HG02759 (cell line): ENCODE measurements around the gene PCSK6.
"Not testable (repeated sequence)": the region's sequence is repeated elsewhere in the genome, so short reads cannot be mapped to it uniquely, and the experiment has no call there.

ENCODE experiments used
- ATAC-seq: cut with Tn5 transposase; IDR thresholded peaks from one replicate; pipeline ENCODE4 v1.9.1; 2021; ENCODE audit warnings: mild to moderate bottlenecking, moderate library complexity; ENCODE audit not compliant: unreplicated experiment

Gene PCSK6

GRCh38 chr15:101433396-101433795 lies 56.1 kb downstream of the PCSK6 start:
- no peak for ATAC-seq

- ATAC-seq = no peak
Observed at GRCh38 chr15:101432982-101433381, 56.5 kb downstream of the PCSK6 start.

GRCh38 chr15:101431748-101432147 lies 57.8 kb downstream of the PCSK6 start:
- no peak for ATAC-seq

GRCh38 chr15:101431301-101431700 lies 58.2 kb downstream of the PCSK6 start:
- ATAC-seq = no peak

- no peak for ATAC-seq
Observed at GRCh38 chr15:101429646-101430045, 59.9 kb downstream of the PCSK6 start.

- no peak for ATAC-seq
Observed at GRCh38 chr15:101429191-101429590, 60.3 kb downstream of the PCSK6 start.

GRCh38 chr15:101428758-101429157 lies 60.7 kb downstream of the PCSK6 start:
- no peak for ATAC-seq

- no peak for ATAC-seq
Observed at GRCh38 chr15:101427606-101428487, 61.7 kb downstream of the PCSK6 start.

- ATAC-seq = no peak
Observed at GRCh38 chr15:101426761-101427333, 62.7 kb downstream of the PCSK6 start.

- ATAC-seq = no peak
Observed at GRCh38 chr15:101425787-101426365, 63.6 kb downstream of the PCSK6 start.

- no peak for ATAC-seq
Observed at GRCh38 chr15:101424984-101425383, 64.5 kb downstream of the PCSK6 start.

- no peak for ATAC-seq
Observed at GRCh38 chr15:101420232-101420631, 69.3 kb downstream of the PCSK6 start.

- not testable (repeated sequence) for ATAC-seq
Observed at GRCh38 chr15:101416475-101416874, 73.0 kb downstream of the PCSK6 start.

- ATAC-seq = no peak
Observed at GRCh38 chr15:101413239-101413638, 76.3 kb downstream of the PCSK6 start.

GRCh38 chr15:101411581-101411980 lies 77.9 kb downstream of the PCSK6 start:
- no peak for ATAC-seq

GRCh38 chr15:101411085-101411484 lies 78.4 kb downstream of the PCSK6 start:
- no peak for ATAC-seq

GRCh38 chr15:101410612-101411011 lies 78.9 kb downstream of the PCSK6 start:
- no peak for ATAC-seq

GRCh38 chr15:101409621-101410020 lies 79.9 kb downstream of the PCSK6 start:
- no peak for ATAC-seq

GRCh38 chr15:101407966-101408775 lies 81.3 kb downstream of the PCSK6 start:
- no peak for ATAC-seq

- peak; percentile 99 for ATAC-seq
Observed at GRCh38 chr15:101407439-101407838, 82.1 kb downstream of the PCSK6 start.

- no peak for ATAC-seq
Observed at GRCh38 chr15:101406526-101407195, 82.8 kb downstream of the PCSK6 start.
